ENCODE results near the gene THBD.
A peak's percentile ranks its signal among the peaks of the same experiment; 100 is the strongest.

The THBD gene

GRCh38 chr20:23033918-23034317 lies 15.6 kb downstream of the THBD start:
- DNase-seq = no peak

GRCh38 chr20:23032750-23033078 lies 16.8 kb downstream of the THBD start:
- DNase-seq = no peak

GRCh38 chr20:23032056-23032749 lies 17.3 kb downstream of the THBD start:
- no peak for DNase-seq

GRCh38 chr20:23031346-23031745 lies 18.1 kb downstream of the THBD start:
- no peak for DNase-seq

- peak; percentile 50 for DNase-seq
Measured at GRCh38 chr20:23029324-23029723, 20.1 kb downstream of the THBD start.

GRCh38 chr20:23028392-23028791 lies 21.1 kb downstream of the THBD start:
- DNase-seq = no peak

GRCh38 chr20:23027721-23028120 lies 21.8 kb downstream of the THBD start:
- DNase-seq = peak; percentile 87

- DNase-seq = peak; percentile 97
Measured at GRCh38 chr20:23025503-23025902, 24.0 kb downstream of the THBD start.

GRCh38 chr20:23024701-23025100 lies 24.8 kb downstream of the THBD start:
- DNase-seq = no peak

- no peak for DNase-seq
Measured at GRCh38 chr20:23023621-23024177, 25.8 kb downstream of the THBD start.

GRCh38 chr20:23022849-23023248 lies 26.6 kb downstream of the THBD start:
- DNase-seq = no peak

GRCh38 chr20:23021951-23022350 lies 27.5 kb downstream of the THBD start:
- DNase-seq = peak; percentile 50

- DNase-seq = peak; percentile 41
Measured at GRCh38 chr20:23021541-23021940, 27.9 kb downstream of the THBD start.

GRCh38 chr20:23020230-23021018 lies 29.0 kb downstream of the THBD start:
- peak; percentile 65 for DNase-seq

GRCh38 chr20:23019403-23019802 lies 30.1 kb downstream of the THBD start:
- DNase-seq = no peak

GRCh38 chr20:23018941-23019340 lies 30.5 kb downstream of the THBD start:
- DNase-seq = no peak

GRCh38 chr20:23018432-23018831 lies 31.0 kb downstream of the THBD start:
- no peak for DNase-seq

- DNase-seq = no peak
Measured at GRCh38 chr20:23017516-23017915, 32.0 kb downstream of the THBD start.

- no peak for DNase-seq
Measured at GRCh38 chr20:23013429-23013828, 36.0 kb downstream of the THBD start.

GRCh38 chr20:23011008-23011721 lies 38.3 kb downstream of the THBD start:
- no peak for DNase-seq

GRCh38 chr20:23010096-23010495 lies 39.4 kb downstream of the THBD start:
- no peak for DNase-seq

GRCh38 chr20:23009636-23010035 lies 39.8 kb downstream of the THBD start:
- peak; percentile 32 for DNase-seq

- no peak for DNase-seq
Measured at GRCh38 chr20:23008667-23009066, 40.8 kb downstream of the THBD start.
